K562 (cell line): ENCODE measurements around the gene ZNHIT1. TPM values are rescaled to one million over a fixed set of nuclear protein-coding genes. Genes with fewer than 3 reads are reported as not detected.

ENCODE experiments used
- ARHGAP35 ChIP-seq: fragments of 450-650 bp; IDR thresholded peaks from 2 replicates; pipeline ENCODE4 v1.6.1; 2018; ENCODE audit not compliant: partially characterized antibody
- BACH1 ChIP-seq: fragments of 200-800 bp; sonication (Bioruptor generic); IDR thresholded peaks from 2 replicates; pipeline ENCODE4 v1.6.1; 2016; ENCODE audit warnings: missing genetic modification characterization, missing compliant biosample characterization
- CBFA2T2 ChIP-seq: fragments of 450-650 bp; conservative IDR thresholded peaks from 2 replicates; pipeline ENCODE4 v1.6.1; 2017; ENCODE audit warnings: mild to moderate bottlenecking
- CBFB ChIP-seq: sonication (generic); formaldehyde crosslinking; IDR thresholded peaks from 2 replicates; pipeline ENCODE4 v1.4.0; 2020; ENCODE audit warnings: mild to moderate bottlenecking, missing genetic modification reagents
- E2F4 ChIP-seq: sonication (generic); formaldehyde crosslinking; IDR thresholded peaks from 2 replicates; pipeline ENCODE4 v1.8.0; 2022; ENCODE audit warnings: mild to moderate bottlenecking, low read depth, missing genetic modification reagents
- ETV1 ChIP-seq: fragments of 450-650 bp; conservative IDR thresholded peaks from 2 replicates; pipeline ENCODE4 v1.6.1; 2016; ENCODE audit warnings: missing genetic modification characterization, control low read depth, low read depth, missing compliant biosample characterization
- FOSL1 ChIP-seq: fragments of 200-800 bp; sonication (Bioruptor generic); conservative IDR thresholded peaks from 2 replicates; pipeline ENCODE4 v1.6.1; 2016; ENCODE audit warnings: missing genetic modification characterization, missing compliant biosample characterization
- HDAC1 ChIP-seq, 2 experiments: fragments of 450-650 bp; IDR thresholded peaks; 2 replicates each; pipeline ENCODE4 v1.6.1; 2016 to 2017; ENCODE audit warnings: inconsistent platforms in 1 of 2, mild to moderate bottlenecking in 1 of 2, moderate library complexity in 1 of 2
- HMGN3 ChIP-seq: IDR thresholded peaks from 2 replicates; pipeline ENCODE4 v1.6.1; 2011; ENCODE audit warnings: borderline replicate concordance, low read depth, mild to moderate bottlenecking, mixed read lengths, low read length; ENCODE audit not compliant: insufficient read length; ENCODE audit errors: extremely low read depth
- JUND ChIP-seq, 2 experiments: IDR thresholded peaks; 2 replicates in 1 of 2; 3 replicates in 1 of 2; pipeline ENCODE4 v1.6.1; 2011; ENCODE audit warnings: borderline replicate concordance in 2 of 2, low read depth in 2 of 2, low read length in 2 of 2, improper control_type of control experiment in 1 of 2, missing biosample characterization in 1 of 2, missing genetic modification characterization in 1 of 2, missing genetic modification reagents in 1 of 2
- LARP7 ChIP-seq: fragments of 450-650 bp; IDR thresholded peaks from 2 replicates; pipeline ENCODE4 v1.6.1; 2016
- MITF ChIP-seq: IDR thresholded peaks from 2 replicates; pipeline ENCODE4 v1.6.1; 2014; ENCODE audit warnings: antibody characterized with exemption
- MLLT1 ChIP-seq, 2 experiments: fragments of 450-650 bp; IDR thresholded peaks; 2 replicates each; pipeline ENCODE4 v1.6.1; 2016
- POLR2AphosphoS2 ChIP-seq: IDR thresholded peaks from 2 replicates; pipeline ENCODE4 v1.6.1; 2012; ENCODE audit warnings: low read length, improper control_type of control experiment
- RNF2 ChIP-seq: sonication (generic); IDR thresholded peaks from 2 replicates; pipeline ENCODE4 v1.6.1; 2016
- SMARCC2 ChIP-seq: fragments of 450-650 bp; IDR thresholded peaks from 2 replicates; pipeline ENCODE4 v1.6.1; 2017; ENCODE audit warnings: antibody characterized with exemption, moderate library complexity, mild to moderate bottlenecking, low read depth
- TRIM24 ChIP-seq, 2 experiments: fragments of 450-650 bp; IDR thresholded peaks; 2 replicates each; pipeline ENCODE4 v1.6.1; 2016
- VEZF1 ChIP-seq: fragments of 200-800 bp; sonication (Bioruptor generic); IDR thresholded peaks from 2 replicates; pipeline ENCODE4 v1.6.1; 2017; ENCODE audit warnings: missing genetic modification characterization, missing compliant biosample characterization
- YBX1 ChIP-seq: fragments of 450-650 bp; IDR thresholded peaks from 2 replicates; pipeline ENCODE4 v1.7.1; 2016; ENCODE audit warnings: mild to moderate bottlenecking
- ZEB2 ChIP-seq: fragments of 450-650 bp; IDR thresholded peaks from 2 replicates; pipeline ENCODE4 v1.6.1; 2016
- ZNF140 ChIP-seq: fragments of 250-450 bp; sonication (Bioruptor Pico); IDR thresholded peaks from 2 replicates; pipeline ENCODE4 v1.8.0; 2021; ENCODE audit warnings: moderate library complexity, mild to moderate bottlenecking, inconsistent platforms
- ZNF384 ChIP-seq: IDR thresholded peaks from 2 replicates; pipeline ENCODE4 v1.6.1; 2012; ENCODE audit warnings: low read depth, low read length, improper control_type of control experiment
- polyA plus RNA-seq, 8 experiments: library from polyadenylated mRNA; depleted of rRNA in 4 of 8; stranded (reverse) in 5 of 8; unstranded in 3 of 8; fragments of >200 nt; fragmentation: Nextera tagmentation in 2 of 8; fragmentation: Illumina TruSeq in 1 of 8; extraction: Ambion mirVana in 2 of 8; extraction: Trizol in 1 of 8; gene quantifications; 2 replicates each; pipeline versions ENCODE4 v1.2.1 to v1.2.3, GENCODE V29; 2011 to 2014; ENCODE audit warnings: inconsistent platforms in 1 of 8, missing spikeins in 1 of 8
- total RNA-seq, 7 experiments: library from RNA; depleted of rRNA in 6 of 7; stranded (reverse); fragments of >200 nt in 6 of 7; fragmentation: Illumina TruSeq in 2 of 7; extraction: Trizol in 2 of 7; gene quantifications; 2 replicates each; pipeline versions ENCODE4 v1.2.1 to v1.2.3, GENCODE V29; 2011 to 2021; ENCODE audit warnings: low replicate concordance in 1 of 7
- TF ChIP-seq, protein P1 (sequence below): fragments of 450-650 bp; IDR thresholded peaks from 2 replicates; pipeline ENCODE4 v1.6.1; 2016; ENCODE audit warnings: low read depth, mild to moderate bottlenecking, moderate library complexity

ZNHIT1 gene
- total and polyA plus RNA-seq, 9 of the 15 experiments (the other 6 are each of a cell fraction or from before 2014, with no cell fraction given), result 6.4 to 162 (median 70.1) TPM

DNA sequence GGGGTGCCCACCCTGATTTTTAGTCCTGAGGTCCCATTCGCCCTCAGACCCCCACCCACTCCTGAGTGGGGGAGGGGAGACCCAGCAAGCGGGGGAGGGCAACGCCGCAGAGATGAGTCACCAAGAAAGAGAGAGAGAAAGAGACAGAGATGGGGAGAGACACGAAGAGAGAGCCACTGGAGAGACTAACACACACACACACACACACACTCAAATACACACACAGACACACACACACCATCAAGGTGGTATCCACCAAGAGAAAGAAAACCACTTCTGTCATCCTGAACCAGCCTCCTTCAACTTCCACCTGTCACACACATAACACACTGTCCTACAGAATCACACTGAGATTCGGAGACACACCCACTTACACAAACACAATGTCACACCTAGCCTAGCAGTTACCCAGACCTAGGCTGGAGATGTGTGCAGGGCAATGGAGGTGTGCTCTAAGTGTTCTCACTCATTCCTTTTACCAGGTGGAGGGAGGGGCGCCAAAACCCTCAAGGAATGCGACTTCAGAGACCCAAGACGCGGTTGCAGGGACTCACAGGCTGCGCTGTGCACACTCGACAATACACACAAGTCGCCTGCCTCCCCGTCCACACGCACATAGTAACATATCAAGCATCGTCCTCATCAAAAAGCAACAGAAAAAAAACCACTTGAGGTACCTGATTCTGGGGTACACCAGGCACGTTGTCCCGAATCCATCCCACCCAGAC is 48.7 kb upstream of the ZNHIT1 start (continued):
- TF ChIP-seq HDAC1 (IDR thresholded peaks at IDR 0.05) (peak in 1 of 2 experiments; percentile 73; a peak in 2 of 4 replicates), HMGN3 (no peak), ETV1 (no peak), MLLT1 (IDR thresholded peaks at IDR 0.05) (peak; percentile 74 to 75; a peak in 2 of 4 replicates), MITF (no peak), POLR2AphosphoS2 (no peak), FOSL1 (tag) (peak; percentile 90), ZNF140 (CRISPR knock-in tag) (no peak), ZEB2 (0 out of 2 replicates have a peak, but pooled peaks have one; percentile 22), LARP7 (0 out of 2 replicates have a peak, but pooled peaks have one; percentile 32), ARHGAP35 (peak; percentile 42), CBFB (CRISPR knock-in tag) (0 out of 2 replicates have a peak, but pooled peaks have one; percentile 13), JUND (IDR thresholded peaks at IDR 0.05; ENCODE audit: borderline replicate concordance, low read depth, low read length) (peak; percentile 96), JUND (tag; IDR thresholded peaks at IDR 0.05; ENCODE audit: borderline replicate concordance, low read depth, low read length) (peak; percentile 84), E2F4 (CRISPR knock-in tag) (no peak), VEZF1 (peak; percentile 62), YBX1 (0 out of 2 replicates have a peak, but pooled peaks have one; percentile 65), ZNF384 (no peak), RNF2 (no peak), CBFA2T2 (peak; percentile 26; the same call in 1 of the 2 replicates), BACH1 (no peak), SMARCC2 (no peak), TRIM24 (IDR thresholded peaks at IDR 0.05) (peak; percentile 60 to 81)
- TF ChIP-seq, protein P1, sequence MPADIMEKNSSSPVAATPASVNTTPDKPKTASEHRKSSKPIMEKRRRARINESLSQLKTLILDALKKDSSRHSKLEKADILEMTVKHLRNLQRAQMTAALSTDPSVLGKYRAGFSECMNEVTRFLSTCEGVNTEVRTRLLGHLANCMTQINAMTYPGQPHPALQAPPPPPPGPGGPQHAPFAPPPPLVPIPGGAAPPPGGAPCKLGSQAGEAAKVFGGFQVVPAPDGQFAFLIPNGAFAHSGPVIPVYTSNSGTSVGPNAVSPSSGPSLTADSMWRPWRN, result 0 out of 2 replicates have a peak, but pooled peaks have one; percentile 12
